SK-N-MC (cell line): ENCODE measurements around the gene KYNU.
"Not testable (repeated sequence)": the region's sequence is repeated elsewhere in the genome, so short reads cannot be mapped to it uniquely, and the experiment has no call there.

Experiments
- DNase-seq: peaks from one replicate; pipeline ENCODE4 v3.0.0-alpha.2; 2011; ENCODE audit warnings: low read depth, low spot score
- H3K27ac ChIP-seq: fragments of 200-600 bp; sonication (generic); 2 replicates; pipeline ENCODE4 v1.5.1; 2016; ENCODE audit warnings: mixed run types
- H3K36me3 ChIP-seq: fragments of 200-600 bp; sonication (generic); 2 replicates; pipeline ENCODE4 v1.6.1; 2017; ENCODE audit warnings: antibody characterized with exemption, low read length, mixed read lengths; ENCODE audit not compliant: insufficient read depth
- H3K4me3 ChIP-seq: fragments of 200-600 bp; sonication (generic); 2 replicates; pipeline ENCODE4 v1.5.1; 2016
- H3K9ac ChIP-seq: fragments of 200-600 bp; sonication (generic); 2 replicates; pipeline ENCODE4 v1.8.0; 2017; ENCODE audit warnings: mixed run types, mixed read lengths; ENCODE audit not compliant: insufficient read length
- H3K9me3 ChIP-seq: fragments of 200-600 bp; sonication (generic); 2 replicates; pipeline ENCODE4 v1.6.1; 2017; ENCODE audit warnings: low read depth, mild to moderate bottlenecking, antibody characterized with exemption, low read length, moderate library complexity, mixed read lengths
- EZH2 ChIP-seq: fragments of 200-600 bp; sonication (generic); IDR thresholded peaks from one replicate; pipeline ENCODE4 v1.6.1; 2017; ENCODE audit warnings: antibody characterized with exemption
- FOXP2 ChIP-seq: optimal IDR thresholded peaks from 2 replicates; pipeline ENCODE3; 2011; ENCODE audit warnings: mild to moderate bottlenecking, moderate library complexity; ENCODE audit not compliant: insufficient read depth; ENCODE audit errors: extremely low read length, control extremely low read depth
- POLR2AphosphoS5 ChIP-seq: IDR thresholded peaks from 2 replicates; pipeline ENCODE4 v1.6.1; 2012; ENCODE audit warnings: mild to moderate bottlenecking, low read depth, low read length, borderline replicate concordance

KYNU gene

DNA sequence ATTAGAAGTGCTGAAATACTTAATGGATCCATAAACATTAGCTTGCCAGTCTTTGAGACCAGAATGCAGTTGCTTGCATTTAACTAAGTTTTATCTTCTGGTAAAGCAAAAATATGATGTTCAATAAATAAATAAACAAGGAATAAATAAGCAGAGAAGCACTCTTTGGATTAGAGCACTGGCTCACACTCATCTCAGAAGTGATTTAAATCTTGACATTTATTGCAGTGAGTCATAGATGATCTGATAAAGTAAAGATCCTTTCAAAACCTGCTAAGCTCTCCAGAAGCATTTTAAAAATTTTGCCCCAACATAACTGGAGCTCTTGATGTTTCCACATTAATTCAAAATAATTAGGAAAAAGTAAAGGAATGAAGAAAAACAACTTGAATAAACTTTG, 66.8 kb downstream of the KYNU start:
- no peak overlapping the region for H3K4me3 ChIP-seq
- no peaks in the 10 kb centered on the region for H3K9me3 ChIP-seq
- no peak overlapping the region for H3K27ac ChIP-seq
- no peak overlapping the region for H3K9ac ChIP-seq
- no peaks in the 10 kb centered on the region for H3K36me3 ChIP-seq
- DNase-seq: no peak
- no peak for TF ChIP-seq EZH2
- TF ChIP-seq FOXP2: no peak
- TF ChIP-seq POLR2AphosphoS5: no peak

DNA sequence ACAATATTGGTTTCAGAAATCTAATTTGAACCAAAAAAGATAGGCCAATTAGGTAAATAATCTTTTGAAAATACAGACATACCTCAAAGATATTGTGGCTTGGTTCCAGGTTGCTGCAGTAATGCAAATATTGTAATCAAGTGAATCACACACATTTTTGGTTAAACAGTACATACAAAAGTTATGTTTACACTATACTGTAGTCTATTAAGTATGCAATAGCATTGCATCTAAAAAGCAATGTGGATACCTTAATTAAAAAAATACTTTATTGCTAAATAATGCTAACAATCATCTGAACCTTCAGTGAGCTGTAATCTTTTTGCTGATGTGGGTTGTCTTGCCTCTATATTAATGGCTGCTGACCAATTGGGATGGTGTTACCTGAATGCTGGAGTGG, 67.3 kb downstream of the KYNU start:
- no peak overlapping the region for H3K9ac ChIP-seq
- no peak for DNase-seq
- H3K4me3 ChIP-seq: no peak overlapping the region
- H3K27ac ChIP-seq: no peak overlapping the region
- TF ChIP-seq EZH2: no peak
- TF ChIP-seq FOXP2: no peak
- TF ChIP-seq POLR2AphosphoS5: no peak
- no peaks in the 10 kb centered on the region for H3K36me3 ChIP-seq
- H3K9me3 ChIP-seq: no peaks in the 10 kb centered on the region

DNA sequence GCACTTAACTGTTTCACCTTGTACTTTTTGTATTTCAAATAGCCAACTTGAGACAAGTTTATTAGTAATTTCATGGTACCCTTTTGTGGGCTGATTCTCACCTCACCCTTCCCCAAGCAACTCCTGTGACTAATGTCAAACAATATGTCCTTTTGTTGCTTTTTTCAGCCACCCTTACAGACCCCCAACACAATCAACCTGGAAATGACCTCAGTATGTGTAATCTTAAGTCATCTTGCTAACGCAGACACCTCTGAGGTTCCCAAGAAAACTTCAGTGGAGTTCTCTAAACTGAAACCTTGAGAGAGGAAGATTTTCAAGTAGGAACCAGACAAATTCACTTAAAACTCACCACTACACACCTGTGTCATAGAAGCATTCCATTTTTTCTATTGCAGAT, 69.5 kb downstream of the KYNU start:
- TF ChIP-seq EZH2: no peak
- no peak for TF ChIP-seq POLR2AphosphoS5
- no peak for TF ChIP-seq FOXP2
- no peak overlapping the region for H3K9ac ChIP-seq
- no peaks in the 10 kb centered on the region for H3K9me3 ChIP-seq
- no peaks in the 10 kb centered on the region for H3K36me3 ChIP-seq
- DNase-seq: no peak
- H3K4me3 ChIP-seq: no peak overlapping the region
- no peak overlapping the region for H3K27ac ChIP-seq

DNA sequence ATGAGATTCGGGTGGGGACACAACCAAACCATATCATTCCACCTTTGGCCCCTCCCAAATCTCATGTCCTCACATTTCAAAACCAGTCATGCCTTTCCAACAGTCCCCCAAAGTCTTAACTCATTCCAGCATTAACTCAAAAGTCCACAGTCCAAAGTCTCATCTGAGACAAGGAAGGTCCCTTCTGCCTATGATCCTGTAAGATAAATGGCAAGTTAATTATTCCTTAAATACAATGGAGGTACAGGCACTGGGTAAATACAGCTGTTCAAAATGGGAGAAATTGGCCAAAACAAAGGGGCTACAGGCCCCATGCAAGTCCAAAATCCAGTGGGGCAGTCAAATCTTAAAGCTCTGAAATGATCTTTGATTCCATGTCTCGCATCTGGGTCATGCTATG, 71.3 kb downstream of the KYNU start:
- not testable (repeated sequence) for H3K9me3 ChIP-seq, H3K4me3 ChIP-seq, DNase-seq, H3K27ac ChIP-seq, H3K36me3 ChIP-seq, H3K9ac ChIP-seq

DNA sequence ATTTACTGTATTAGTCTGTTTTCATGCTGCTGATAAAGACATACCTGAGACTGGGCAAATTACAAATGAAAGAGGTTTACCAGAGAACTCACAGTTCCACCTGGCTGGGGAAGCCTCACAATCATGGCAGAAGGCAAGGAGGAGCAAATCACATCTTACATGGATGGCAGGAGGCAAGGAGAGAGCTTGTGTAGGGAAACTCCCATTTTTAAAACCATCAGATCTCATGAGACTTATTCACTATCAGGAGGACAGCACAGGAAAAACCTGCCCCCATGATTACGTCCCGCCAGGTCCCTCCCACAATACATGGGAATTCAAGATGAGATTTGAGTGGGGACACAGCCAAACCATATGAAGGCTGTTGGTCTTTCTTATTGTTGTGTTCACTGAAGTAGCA, 72.9 kb downstream of the KYNU start:
- not testable (repeated sequence) for H3K4me3 ChIP-seq, H3K27ac ChIP-seq, H3K9ac ChIP-seq, H3K9me3 ChIP-seq, DNase-seq, H3K36me3 ChIP-seq

DNA sequence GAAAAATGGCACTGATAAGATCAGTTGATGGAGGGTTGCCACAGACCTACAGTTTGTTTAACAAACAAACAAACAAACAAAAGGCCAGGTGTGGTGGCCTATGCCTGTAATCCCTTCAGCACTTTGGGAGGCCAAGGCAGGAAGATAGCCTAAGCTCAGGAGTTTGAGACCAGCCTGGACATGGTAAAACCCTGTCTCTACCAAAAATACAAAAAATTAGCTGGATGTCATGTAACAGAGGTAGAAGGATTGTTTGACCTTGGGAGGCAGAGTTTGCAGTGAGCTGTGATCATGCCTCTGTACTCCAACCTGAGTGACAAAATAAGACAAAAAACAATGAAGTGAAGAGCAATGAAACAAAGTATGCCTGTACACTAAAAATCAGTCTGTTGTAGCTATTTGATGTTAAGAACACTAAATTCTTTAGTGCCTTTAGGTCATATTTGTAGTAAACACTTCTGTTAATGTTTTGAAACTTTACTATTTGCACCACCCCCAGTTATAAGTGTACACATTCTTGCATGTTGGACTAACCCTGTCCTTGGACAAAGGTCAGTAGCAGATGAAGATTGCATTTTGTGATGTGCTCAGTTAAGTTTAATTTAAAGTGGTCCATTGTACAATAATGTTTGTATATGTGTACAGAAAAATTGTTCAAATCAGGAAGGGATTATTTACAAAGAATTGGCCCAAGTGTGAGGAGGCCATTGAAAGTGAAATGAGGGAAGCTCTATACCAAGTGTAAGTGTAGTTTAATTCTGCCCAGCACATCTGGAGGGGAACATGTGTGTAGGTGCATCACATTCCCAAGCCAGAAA, 73.9 kb downstream of the KYNU start:
- Histone ChIP-seq H3K27ac (no peak overlapping the region), H3K4me3 (no peak overlapping the region), H3K9me3 (no peaks in the 10 kb centered on the region), H3K36me3 (no peaks in the 10 kb centered on the region), H3K9ac (no peak overlapping the region)
- DNase-seq: no peak
- TF ChIP-seq POLR2AphosphoS5 (no peak), FOXP2 (no peak), EZH2 (no peak)

DNA sequence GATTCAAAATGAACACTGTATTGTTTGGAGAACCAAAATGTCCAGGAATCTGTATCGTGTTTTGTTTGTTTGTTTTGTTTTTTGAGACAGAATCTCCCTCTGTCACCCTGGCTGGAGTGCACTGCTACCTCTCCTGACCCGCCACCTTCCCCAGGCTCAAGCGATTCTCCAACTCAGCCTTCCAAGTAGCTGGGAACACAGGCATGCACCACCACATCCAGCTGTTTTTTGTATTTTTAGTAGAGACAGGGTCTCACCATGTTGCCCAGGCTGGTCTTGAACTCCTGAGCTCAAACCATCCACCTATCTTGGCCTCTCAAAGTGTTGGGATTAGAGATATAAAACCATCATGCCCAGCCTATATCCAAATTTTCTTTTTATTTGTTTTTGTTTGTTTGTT, 74.6 kb downstream of the KYNU start:
- Histone ChIP-seq H3K9ac (no peak overlapping the region), H3K4me3 (no peak overlapping the region), H3K27ac (no peak overlapping the region), H3K9me3 (no peaks in the 10 kb centered on the region), H3K36me3 (no peaks in the 10 kb centered on the region)
- TF ChIP-seq POLR2AphosphoS5 (no peak), FOXP2 (no peak), EZH2 (no peak)
- DNase-seq: no peak

DNA sequence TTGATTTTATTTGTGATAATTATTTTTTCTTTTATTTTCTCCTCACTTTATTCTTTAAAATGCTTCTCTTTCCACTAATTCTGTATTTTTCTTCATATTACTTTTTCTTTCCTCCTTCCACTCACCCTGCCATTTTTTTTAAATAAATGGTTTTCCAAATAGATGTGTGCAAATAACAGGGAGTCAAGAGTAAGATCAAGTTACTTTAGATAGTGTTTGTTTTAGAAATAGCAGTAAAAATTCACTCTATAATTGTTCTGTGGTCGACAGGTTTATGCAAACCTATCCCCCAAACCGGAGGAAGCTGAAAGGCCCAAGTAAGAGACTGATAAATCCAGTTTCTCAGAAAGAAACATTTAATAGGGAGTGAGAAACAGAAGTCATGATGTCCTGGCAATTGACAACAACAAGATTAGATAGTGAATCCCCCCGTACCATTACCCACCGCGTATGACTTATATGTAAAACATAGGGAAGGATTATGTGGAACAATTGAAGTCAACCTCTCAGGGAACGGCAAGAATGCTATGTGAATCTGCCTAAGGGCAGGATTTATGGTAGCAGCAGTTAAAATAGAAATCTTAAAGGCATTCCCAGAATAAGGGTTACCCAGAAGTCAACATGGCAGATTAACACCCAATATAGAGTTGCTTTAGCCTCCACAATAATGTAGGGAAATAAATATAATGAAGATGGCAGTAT, 75.5 kb downstream of the KYNU start:
- H3K4me3 ChIP-seq: no peak overlapping the region
- no peak overlapping the region for H3K9ac ChIP-seq
- no peaks in the 10 kb centered on the region for H3K9me3 ChIP-seq
- TF ChIP-seq FOXP2: no peak
- no peak for TF ChIP-seq POLR2AphosphoS5
- TF ChIP-seq EZH2: no peak
- DNase-seq: no peak
- H3K27ac ChIP-seq: no peak overlapping the region
- no peaks in the 10 kb centered on the region for H3K36me3 ChIP-seq

DNA sequence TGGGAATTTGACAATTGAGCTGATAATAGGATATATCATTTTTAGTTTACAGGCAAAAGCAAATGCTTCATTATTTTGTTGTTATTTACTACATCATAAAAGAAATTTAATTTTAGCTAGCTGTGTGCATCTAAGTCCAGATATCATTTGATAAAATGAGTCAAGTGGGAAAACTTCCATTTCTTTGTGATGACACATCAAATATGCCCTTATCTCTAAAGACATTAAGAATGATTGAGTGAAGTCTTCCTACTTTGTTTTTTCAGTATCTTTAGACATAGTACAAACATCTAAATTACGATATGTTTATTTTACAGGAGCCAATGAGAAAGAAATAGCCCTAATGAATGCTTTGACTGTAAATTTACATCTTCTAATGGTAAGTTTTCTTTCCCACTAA, 77.0 kb downstream of the KYNU start:
- Histone ChIP-seq H3K9ac (no peak overlapping the region), H3K36me3 (no peaks in the 10 kb centered on the region)

More for the DNA sequence above, 77.0 kb downstream of the KYNU start:
- TF ChIP-seq FOXP2 (no peak), EZH2 (no peak), POLR2AphosphoS5 (no peak)
- no peak overlapping the region for H3K4me3 ChIP-seq
- H3K9me3 ChIP-seq: no peaks in the 10 kb centered on the region
- no peak for DNase-seq
- no peak overlapping the region for H3K27ac ChIP-seq
